H9 (cell line): Measurements from ENCODE around the gene CHRM4. TPM values are rescaled to one million over a fixed set of nuclear protein-coding genes. Genes with fewer than 3 reads are reported as not detected.

Source experiments
- DNase-seq: peaks from one replicate; pipeline ENCODE4 v3.0.0-alpha.2; 2017
- H2AFZ ChIP-seq: one replicate; pipeline ENCODE4 v1.6.1; 2013; ENCODE audit warnings: mild to moderate bottlenecking, low read length, control low read depth, moderate library complexity
- H2AK5ac ChIP-seq: 2 replicates; pipeline ENCODE4 v1.6.1; 2013; ENCODE audit warnings: low read length, control low read depth, mixed read lengths; ENCODE audit not compliant: insufficient read length
- H2BK120ac ChIP-seq: one replicate; pipeline ENCODE4 v1.6.1; 2013; ENCODE audit warnings: low read depth, mild to moderate bottlenecking, low read length, control low read depth, inconsistent platforms; ENCODE audit not compliant: poor library complexity, severe bottlenecking
- H2BK12ac ChIP-seq: 2 replicates; pipeline ENCODE4 v1.6.1; 2013; ENCODE audit warnings: low read length, control low read depth, mixed read lengths, low read depth; ENCODE audit not compliant: insufficient read length
- H2BK15ac ChIP-seq: 2 replicates; pipeline ENCODE4 v1.6.1; 2013; ENCODE audit warnings: low read depth, low read length, control low read depth
- H2BK20ac ChIP-seq: one replicate; pipeline ENCODE4 v1.6.1; 2013; ENCODE audit warnings: low read depth, mild to moderate bottlenecking, low read length, control low read depth, inconsistent platforms; ENCODE audit not compliant: poor library complexity, severe bottlenecking
- H2BK5ac ChIP-seq: 2 replicates; pipeline ENCODE4 v1.6.1; 2013; ENCODE audit warnings: low read length, control low read depth, mixed read lengths; ENCODE audit not compliant: insufficient read length
- H3K14ac ChIP-seq: 2 replicates; pipeline ENCODE4 v1.6.1; 2013; ENCODE audit warnings: low read length, control low read depth; ENCODE audit not compliant: insufficient read depth
- H3K18ac ChIP-seq: 2 replicates; pipeline ENCODE4 v1.6.1; 2013; ENCODE audit warnings: low read depth, mild to moderate bottlenecking, mixed read lengths, low read length, control low read depth; ENCODE audit not compliant: insufficient read length
- H3K23ac ChIP-seq: 2 replicates; pipeline ENCODE4 v1.6.1; 2013; ENCODE audit warnings: low read length, control low read depth, mixed read lengths, low read depth; ENCODE audit not compliant: insufficient read length
- H3K23me2 ChIP-seq: 2 replicates; pipeline ENCODE4 v1.6.1; 2013; ENCODE audit warnings: low read depth, mild to moderate bottlenecking, mixed read lengths, low read length, control low read depth; ENCODE audit not compliant: insufficient read length, poor library complexity, severe bottlenecking
- H3K27ac ChIP-seq: 2 replicates; pipeline ENCODE4 v1.5.1; 2013; ENCODE audit warnings: low read length, control low read depth, mixed read lengths, low read depth; ENCODE audit not compliant: insufficient read length
- H3K27me3 ChIP-seq: 2 replicates; pipeline ENCODE4 v1.6.1; 2013; ENCODE audit warnings: low read length, control low read depth, inconsistent platforms; ENCODE audit not compliant: insufficient read depth
- H3K4ac ChIP-seq: 2 replicates; pipeline ENCODE4 v1.6.1; 2013; ENCODE audit warnings: low read depth, mild to moderate bottlenecking, control low read depth, inconsistent platforms, low read length, moderate library complexity
- H3K4me1 ChIP-seq: 2 replicates; pipeline ENCODE4 v1.6.1; 2013; ENCODE audit warnings: low read length, control low read depth, inconsistent platforms; ENCODE audit not compliant: insufficient read depth
- H3K4me2 ChIP-seq: 2 replicates; pipeline ENCODE4 v1.6.1; 2013; ENCODE audit warnings: low read length, control low read depth, mixed read lengths; ENCODE audit not compliant: insufficient read length, insufficient read depth
- H3K56ac ChIP-seq: 2 replicates; pipeline ENCODE4 v1.6.1; 2013; ENCODE audit warnings: low read depth, mild to moderate bottlenecking, mixed read lengths, low read length, control low read depth; ENCODE audit not compliant: insufficient read length
- H3K79me1 ChIP-seq: 2 replicates; pipeline ENCODE4 v1.6.1; 2013; ENCODE audit warnings: low read depth, mild to moderate bottlenecking, moderate library complexity, low read length, control low read depth, inconsistent platforms; ENCODE audit not compliant: insufficient read depth, poor library complexity, severe bottlenecking
- H3K79me2 ChIP-seq: 2 replicates; pipeline ENCODE4 v1.6.1; 2013; ENCODE audit warnings: low read length, control low read depth, inconsistent platforms; ENCODE audit not compliant: insufficient read depth
- H3K9ac ChIP-seq: 2 replicates; pipeline ENCODE4 v1.6.1; 2013; ENCODE audit warnings: low read length, control low read depth, mixed read lengths; ENCODE audit not compliant: insufficient read length; ENCODE audit errors: extremely low read depth
- H3K9me3 ChIP-seq: one replicate; pipeline ENCODE4 v1.6.1; 2013; ENCODE audit warnings: low read depth, low read length, inconsistent platforms; ENCODE audit not compliant: control insufficient read depth
- H3T11ph ChIP-seq: one replicate; pipeline ENCODE4 v1.6.1; 2013; ENCODE audit warnings: mild to moderate bottlenecking, low read length, control low read depth, inconsistent platforms
- H4K20me1 ChIP-seq: one replicate; pipeline ENCODE4 v1.6.1; 2013; ENCODE audit not compliant: control insufficient read depth, insufficient read length, insufficient read depth
- H4K5ac ChIP-seq: 2 replicates; pipeline ENCODE4 v1.6.1; 2013; ENCODE audit warnings: low read depth, mild to moderate bottlenecking, mixed read lengths, low read length, control low read depth; ENCODE audit not compliant: insufficient read length
- H4K8ac ChIP-seq: replicated peaks from 2 replicates; pipeline ENCODE4 v1.6.1; 2013; ENCODE audit warnings: low read length, control low read depth, mixed read lengths, low read depth; ENCODE audit not compliant: insufficient read length
- H4K91ac ChIP-seq: 2 replicates; pipeline ENCODE4 v1.6.1; 2013; ENCODE audit warnings: low read depth, mild to moderate bottlenecking, moderate library complexity, mixed read lengths, low read length, control low read depth; ENCODE audit not compliant: insufficient read length
- H3K27ac Mint-ChIP-seq, 3 experiments: 2 replicates in 2 of 3; 3 replicates in 1 of 3; pipeline ENCODE4 v1.8.0; 2020 to 2021; ENCODE audit warnings: mixed read lengths in 3 of 3, mild to moderate bottlenecking in 1 of 3, moderate library complexity in 1 of 3
- H3K27me3 Mint-ChIP-seq: 2 replicates; pipeline ENCODE4 v1.8.0; 2021; ENCODE audit warnings: low read depth, mild to moderate bottlenecking, moderate library complexity, mixed read lengths
- H3K36me3 Mint-ChIP-seq, 3 experiments: 2 replicates in 2 of 3; 3 replicates in 1 of 3; pipeline ENCODE4 v1.8.0; 2020 to 2021; ENCODE audit warnings: low read depth in 3 of 3, mixed read lengths in 3 of 3; ENCODE audit not compliant: insufficient read depth in 1 of 3
- H3K4me1 Mint-ChIP-seq, 2 experiments: 2 replicates each; pipeline ENCODE4 v1.8.0; 2020; ENCODE audit warnings: mixed read lengths in 2 of 2
- H3K4me3 Mint-ChIP-seq, 2 experiments: 2 replicates in 1 of 2; 3 replicates in 1 of 2; pipeline ENCODE4 v1.8.0; 2020 to 2021; ENCODE audit warnings: mild to moderate bottlenecking in 2 of 2, mixed read lengths in 2 of 2, moderate library complexity in 1 of 2
- H3K9me3 Mint-ChIP-seq, 2 experiments: 2 replicates in 1 of 2; 3 replicates in 1 of 2; pipeline ENCODE4 v1.8.0; 2020; ENCODE audit warnings: mild to moderate bottlenecking in 2 of 2, mixed read lengths in 2 of 2, moderate library complexity in 1 of 2
- CTCF ChIP-seq: fragments of 200-600 bp; sonication (generic); conservative IDR thresholded peaks from 3 replicates; pipeline ENCODE4 v1.8.0; 2021; ENCODE audit warnings: antibody characterized with exemption, mild to moderate bottlenecking
- WGBS: extraction: QIAGEN DNeasy Blood & Tissue Kit; methylation state at CpG from one replicate; pipeline ENCODE4 v1.1.7; 2013; ENCODE audit warnings: missing lambda C conversion rate, low lambda C conversion rate, mixed read lengths; ENCODE audit not compliant: insufficient read length; ENCODE audit errors: extremely low coverage; 5-methylcytosine and 5-hydroxymethylcytosine counted together
- microRNA-seq: library from miRNA; unstranded; fragments of <30 nt; microRNA quantifications from one replicate; pipeline ENCODE4, GENCODE V29; 2020; ENCODE audit warnings: borderline microRNAs expressed
- total RNA-seq: library from RNA; stranded (reverse); gene quantifications from 2 replicates; pipeline ENCODE4 v1.2.1, GENCODE V29; 2021

Gene CHRM4
- total RNA-seq, 1 experiment from 2014 or later: 1.0 TPM

- no peak overlapping the region for H2BK20ac ChIP-seq
These were observed 57.4 kb downstream of the CHRM4 start for GRCh38 chr11:46334211-46334610.

More at GRCh38 chr11:46334211-46334610, 57.4 kb downstream of the CHRM4 start:
- Mint-ChIP-seq H3K27ac (no peak overlapping the region), H3K4me3 (peak overlapping the region in 1 of 2 experiments; percentile 79; a peak in 1 of 5 replicates), H3K4me1 (peaks cover 61 to 86% of the 10 kb centered on the region in 2 experiments), H3K36me3 (peaks cover 0 to 4% (median 0%) of the 10 kb centered on the region in 3 experiments; a peak in 2 of 7 replicates), H3K27me3 (peaks cover 59% of the 10 kb centered on the region), H3K9me3 (no peaks in the 10 kb centered on the region; a peak in 1 of 5 replicates)
- no peak overlapping the region for H3K9ac ChIP-seq
- no peak overlapping the region for H4K8ac ChIP-seq
- no peak overlapping the region for H3K27ac ChIP-seq
- no peak overlapping the region for H3T11ph ChIP-seq
- no peaks in the 10 kb centered on the region for H3K79me1 ChIP-seq
- H3K4ac ChIP-seq: no peak overlapping the region
- peaks cover 7% of the 10 kb centered on the region; the same call in 1 of the 2 replicates for H3K4me1 ChIP-seq
- no peak for TF ChIP-seq CTCF
- peaks cover 22% of the 10 kb centered on the region; the same call in 1 of the 2 replicates for H3K27me3 ChIP-seq
- no peaks in the 10 kb centered on the region for H3K79me2 ChIP-seq
- H3K18ac ChIP-seq: no peak overlapping the region
- no peak overlapping the region for H3K56ac ChIP-seq
- no peak for DNase-seq
- H4K5ac ChIP-seq: no peak overlapping the region
- no peak overlapping the region for H2AK5ac ChIP-seq
- no peak overlapping the region for H2BK12ac ChIP-seq
- no peak overlapping the region for H3K14ac ChIP-seq
- no peak overlapping the region for H2BK15ac ChIP-seq
- no peak overlapping the region for H2BK120ac ChIP-seq
- H4K91ac ChIP-seq: no peak overlapping the region
- H4K20me1 ChIP-seq: no peaks in the 10 kb centered on the region
- WGBS: no CpG with 5 or more reads among the region's 3 CpGs
- peaks cover 7% of the 10 kb centered on the region for H3K23me2 ChIP-seq
- H3K4me2 ChIP-seq: no peak overlapping the region
- no peaks in the 10 kb centered on the region for H3K9me3 ChIP-seq
- H2BK5ac ChIP-seq: no peak overlapping the region
- H2AFZ ChIP-seq: no peak overlapping the region
- H3K23ac ChIP-seq: no peak overlapping the region

Small RNA genes lying within 50 kb of the gene (microRNA-seq; reads per million reads assigned to microRNA genes)
- 0.35 reads per million for gene MIR4688

Other genes with a start within 250 kb of the CHRM4 start
- gene CREB3L1, start 114.1 kb downstream of the CHRM4 start, total RNA-seq: 2.6 and 3.3 TPM in 2 replicates
- 68.8 and 68.9 TPM in 2 replicates for gene DGKZ, start 44.3 kb downstream of the CHRM4 start, total RNA-seq
- gene MDK, start 10.1 kb downstream of the CHRM4 start, total RNA-seq: 392 and 407 TPM in 2 replicates
- 37.5 and 40.0 TPM in 2 replicates for gene AMBRA1, start 202.2 kb upstream of the CHRM4 start, total RNA-seq
- 6.3 and 7.3 TPM in 2 replicates for gene HARBI1, start 225.5 kb upstream of the CHRM4 start, total RNA-seq
- 79.1 and 83.0 TPM in 2 replicates for gene ATG13, start 225.8 kb upstream of the CHRM4 start, total RNA-seq